RKO (cell line): Measurements from ENCODE around the gene NDUFAF8.
A peak's percentile ranks its signal among the peaks of the same experiment; 100 is the strongest.

ENCODE experiments used
- DNase-seq: peaks from one replicate; pipeline ENCODE4 v3.0.0-alpha.2; 2016; ENCODE audit warnings: low spot score

Gene NDUFAF8

GRCh38 chr17:81238815-81239713 is at the start of gene NDUFAF8, which contains the start of gene TEPSIN:
TSS of gene NDUFAF8 (plus strand) at chr17:81239318. CDS start at chr17:81239364, 46 bp downstream.
TSS of gene TEPSIN (minus strand) at chr17:81239055. CDS start at chr17:81239033, 22 bp downstream.
- peak; percentile 100 for DNase-seq

GRCh38 chr17:81189670-81190530 is 49.2 kb upstream of the NDUFAF8 start:
- DNase-seq = no peak

GRCh38 chr17:81190591-81190990 is 48.5 kb upstream of the NDUFAF8 start:
- no peak for DNase-seq

- DNase-seq = no peak
These were observed 48.0 kb upstream of the NDUFAF8 start for GRCh38 chr17:81191116-81191515.

GRCh38 chr17:81191646-81192045 is 47.5 kb upstream of the NDUFAF8 start:
- no peak for DNase-seq

GRCh38 chr17:81192386-81193050 is 46.6 kb upstream of the NDUFAF8 start:
- no peak for DNase-seq

- DNase-seq = no peak
These were observed 46.1 kb upstream of the NDUFAF8 start for GRCh38 chr17:81193051-81193410.

- no peak for DNase-seq
These were observed 45.5 kb upstream of the NDUFAF8 start for GRCh38 chr17:81193470-81194224.

GRCh38 chr17:81194225-81194760 is 44.8 kb upstream of the NDUFAF8 start:
- no peak for DNase-seq

GRCh38 chr17:81194941-81195901 is 43.9 kb upstream of the NDUFAF8 start:
- no peak for DNase-seq

- DNase-seq = no peak
These were observed 43.1 kb upstream of the NDUFAF8 start for GRCh38 chr17:81195941-81196495.

- DNase-seq = no peak
These were observed 42.4 kb upstream of the NDUFAF8 start for GRCh38 chr17:81196505-81197408.

GRCh38 chr17:81197409-81197795 is 41.7 kb upstream of the NDUFAF8 start:
- DNase-seq = no peak

- no peak for DNase-seq
These were observed 41.2 kb upstream of the NDUFAF8 start for GRCh38 chr17:81197831-81198490.

- DNase-seq = no peak
These were observed 40.2 kb upstream of the NDUFAF8 start for GRCh38 chr17:81198826-81199481.

GRCh38 chr17:81199482-81199830 is 39.7 kb upstream of the NDUFAF8 start:
- no peak for DNase-seq

GRCh38 chr17:81200201-81200600 is 38.9 kb upstream of the NDUFAF8 start:
- DNase-seq = no peak
